Esophagus squamous epithelium (tissue), 4 donors: Measurements from ENCODE around the gene SCGB1D1.
"Not testable (repeated sequence)": the region's sequence is repeated elsewhere in the genome, so short reads cannot be mapped to it uniquely, and the experiment has no call there.

Source experiments
- POLR2A ChIP-seq, 4 donors: fragments of 450-650 bp; IDR thresholded peaks; one replicate each; pipeline ENCODE4 v1.6.1; 2017; ENCODE audit warnings: antibody characterized with exemption in 4 of 4, mild to moderate bottlenecking in 4 of 4, moderate library complexity in 3 of 4
- TF ChIP-seq, protein P1 (sequence below), 6 experiments: fragments of 450-650 bp in 4 of 6; fragments of 200-600 bp in 2 of 6; sonication (generic) in 2 of 6; IDR thresholded peaks; one replicate each; pipeline ENCODE4 v1.5.1; 2016 to 2019; ENCODE audit warnings: antibody characterized with exemption in 6 of 6, mild to moderate bottlenecking in 4 of 6, moderate library complexity in 4 of 6

DNA sequence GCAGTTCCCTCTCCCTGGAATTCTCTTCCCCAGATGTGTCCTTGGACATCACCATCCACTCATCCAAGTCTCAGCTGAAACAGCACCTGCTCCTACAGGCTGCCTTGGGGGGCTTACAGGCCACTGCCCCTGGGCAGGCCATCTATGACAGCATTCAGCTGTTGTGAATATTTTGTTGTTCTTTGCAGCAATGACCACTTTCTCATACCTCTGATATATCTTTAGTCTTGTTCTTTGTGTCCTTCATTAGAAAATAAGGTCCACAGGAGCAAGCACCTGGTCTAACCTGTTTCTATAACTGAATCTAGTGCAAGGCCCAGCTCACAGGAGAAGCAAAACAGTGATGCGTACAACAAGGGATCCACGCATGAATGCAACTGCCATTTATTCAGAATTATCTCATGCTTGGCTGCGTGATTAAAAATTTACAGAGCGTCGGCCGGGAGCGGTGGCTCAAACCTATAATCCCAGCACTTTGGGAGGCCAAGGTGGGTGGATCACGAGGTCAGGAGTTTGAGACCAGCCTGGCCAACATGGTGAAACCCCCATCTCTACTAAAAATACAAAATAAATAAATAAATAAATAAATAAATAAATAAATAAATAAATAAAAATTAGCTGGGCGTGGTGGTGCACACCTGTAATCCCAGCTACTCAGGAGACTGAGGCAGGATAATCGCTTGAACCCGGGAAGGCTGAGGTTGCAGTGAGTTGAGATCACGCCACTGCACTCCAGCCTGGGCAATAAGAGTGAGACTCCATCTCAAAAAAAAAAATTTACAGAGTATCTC, 16.5 kb downstream of the SCGB1D1 start:
- TF ChIP-seq POLR2A (IDR thresholded peaks at IDR 0.05), result not testable (repeated sequence)
- TF ChIP-seq, protein P1, sequence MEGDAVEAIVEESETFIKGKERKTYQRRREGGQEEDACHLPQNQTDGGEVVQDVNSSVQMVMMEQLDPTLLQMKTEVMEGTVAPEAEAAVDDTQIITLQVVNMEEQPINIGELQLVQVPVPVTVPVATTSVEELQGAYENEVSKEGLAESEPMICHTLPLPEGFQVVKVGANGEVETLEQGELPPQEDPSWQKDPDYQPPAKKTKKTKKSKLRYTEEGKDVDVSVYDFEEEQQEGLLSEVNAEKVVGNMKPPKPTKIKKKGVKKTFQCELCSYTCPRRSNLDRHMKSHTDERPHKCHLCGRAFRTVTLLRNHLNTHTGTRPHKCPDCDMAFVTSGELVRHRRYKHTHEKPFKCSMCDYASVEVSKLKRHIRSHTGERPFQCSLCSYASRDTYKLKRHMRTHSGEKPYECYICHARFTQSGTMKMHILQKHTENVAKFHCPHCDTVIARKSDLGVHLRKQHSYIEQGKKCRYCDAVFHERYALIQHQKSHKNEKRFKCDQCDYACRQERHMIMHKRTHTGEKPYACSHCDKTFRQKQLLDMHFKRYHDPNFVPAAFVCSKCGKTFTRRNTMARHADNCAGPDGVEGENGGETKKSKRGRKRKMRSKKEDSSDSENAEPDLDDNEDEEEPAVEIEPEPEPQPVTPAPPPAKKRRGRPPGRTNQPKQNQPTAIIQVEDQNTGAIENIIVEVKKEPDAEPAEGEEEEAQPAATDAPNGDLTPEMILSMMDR (IDR thresholded peaks at IDR 0.05), result not testable (repeated sequence)
